Upper lobe of left lung (tissue), 4 donors: ENCODE measurements around the gene CIRBP.
A peak's percentile ranks its signal among the peaks of the same experiment; 100 is the strongest.

Source experiments
- CTCF ChIP-seq, 6 experiments: fragments of 450-650 bp in 4 of 6; fragments of 200-600 bp in 2 of 6; sonication (generic) in 2 of 6; IDR thresholded peaks; one replicate each; pipeline ENCODE4 v1.5.1; 2016 to 2019; ENCODE audit warnings: antibody characterized with exemption in 6 of 6
- EP300 ChIP-seq, 4 donors: sonication (generic); formaldehyde crosslinking; IDR thresholded peaks; one replicate each; pipeline ENCODE4 v1.5.1; 2017; ENCODE audit warnings: antibody characterized with exemption in 4 of 4, control low read depth in 2 of 4

- TF ChIP-seq CTCF (IDR thresholded peaks at IDR 0.05) (peak in 2 of 6 experiments; percentile 52 to 68), EP300 (IDR thresholded peaks at IDR 0.05) (peak in 3 of 4 donors; percentile 52 to 63 (median 58))
Observed at GRCh38 chr19:1252821-1253513, 16.2 kb upstream of the CIRBP start.
